Aorta (tissue), 5 donors: Measurements from ENCODE around the gene CALHM2. TPM values are rescaled to one million over a fixed set of nuclear protein-coding genes. Genes with fewer than 3 reads are reported as not detected.

Experiments used
- ATAC-seq: fragments of 200-7000 bp; cut with Tn5 transposase; one replicate; pipeline ENCODE4 v1.9.1; 2022; ENCODE audit warnings: moderate library complexity; ENCODE audit not compliant: low FRiP score
- DNase-seq, 2 donors: peaks; one replicate each; pipeline ENCODE4 v3.0.0-alpha.2; 2020
- H3K27ac ChIP-seq, 2 donors: one replicate each; pipeline ENCODE4 v1.5.1; 2013; ENCODE audit warnings: low read length in 2 of 2, mild to moderate bottlenecking in 2 of 2, moderate library complexity in 2 of 2, control low read depth in 1 of 2, inconsistent platforms in 1 of 2, low read depth in 1 of 2
- H3K27me3 ChIP-seq, 2 donors: one replicate each; pipeline ENCODE4 v1.6.1; 2013; ENCODE audit warnings: control low read depth in 1 of 2, low read length in 1 of 2, mild to moderate bottlenecking in 1 of 2, moderate library complexity in 1 of 2; ENCODE audit not compliant: insufficient read depth in 2 of 2, control insufficient read depth in 1 of 2
- H3K36me3 ChIP-seq, 2 donors: one replicate each; pipeline ENCODE4 v1.6.1; 2013; ENCODE audit warnings: control low read depth in 1 of 2, low read length in 1 of 2, mild to moderate bottlenecking in 1 of 2; ENCODE audit not compliant: insufficient read depth in 2 of 2, control insufficient read depth in 1 of 2
- H3K4me1 ChIP-seq, 2 donors: one replicate each; pipeline ENCODE4 v1.6.1; 2013; ENCODE audit warnings: low read length in 2 of 2, control low read depth in 1 of 2, mild to moderate bottlenecking in 1 of 2, moderate library complexity in 1 of 2; ENCODE audit not compliant: insufficient read depth in 2 of 2, control insufficient read depth in 1 of 2
- H3K4me3 ChIP-seq, 2 donors: one replicate each; pipeline ENCODE4 v1.5.1; 2013; ENCODE audit warnings: low read length in 2 of 2, control low read depth in 1 of 2, mild to moderate bottlenecking in 1 of 2
- H3K9me3 ChIP-seq: one replicate; pipeline ENCODE4 v1.6.1; 2013; ENCODE audit warnings: mild to moderate bottlenecking, low read length; ENCODE audit not compliant: control insufficient read depth
- WGBS, 2 donors: extraction: QIAGEN DNeasy Blood & Tissue Kit; methylation state at CpG; one replicate each; pipeline ENCODE4 v1.1.7; 2013; 5-methylcytosine and 5-hydroxymethylcytosine counted together
- intact Hi-C, 2 donors: fragments of 100-400 bp; cut with DNase I; formaldehyde crosslinking; loops; one replicate each; pipeline versions ENCODE4 v1.14.2 to v1.15.0; 2022
- long read RNA-seq, 2 donors: library from polyadenylated mRNA; unstranded; transcript quantifications; one replicate each; pipeline ENCODE4 v2.0.0, GENCODE V29; 2020 to 2021
- polyA plus RNA-seq, 2 donors: library from polyadenylated mRNA; stranded (reverse); fragments of 200-250 nt; gene quantifications; one replicate each; pipeline ENCODE4 v1.2.3, GENCODE V29; 2013
- total RNA-seq, 2 donors: library from RNA; stranded (reverse); fragmentation: NEBNext Ultra II Directional; extraction: Animal tissue kit (Norgen Biotek cat#: 25700); gene quantifications; one replicate each; pipeline ENCODE4 v1.2.1, GENCODE V29; 2021
- donor health status: healthy with polysubstance abuse.
- donor health status: Bipolar disorder and iron deficiency.
- donor health status: DM: no; HTN: no; CAD: no.
- donor health status: DM: no; HTN: no; CAD: no.
- donor health status: DM: yes; HTN: yes; CAD: no.

CALHM2 gene
- total RNA-seq (10 to 100 TPM; 52.8 to 81.9 TPM), polyA plus RNA-seq (10 to 100 TPM; 31.7 to 90.4 TPM)
- long read RNA-seq, donor 1, transcript CALHM2-202 (4 exons, 1,843 nt) = major isoform, 43 of 270 reads
- long read RNA-seq, donor 1, transcript CALHM2-201 (4 exons, 1,859 nt) = minor isoform, 31 of 270 reads
- long read RNA-seq, donor 1, partial matches to known transcripts = 81 of 270 reads
- long read RNA-seq, donor 1, other reads (novel, unspliced or antisense) = 115 of 270 reads
- long read RNA-seq, donor 2, transcript CALHM2-202 (4 exons, 1,843 nt) = minor isoform, 5 of 73 reads
- long read RNA-seq, donor 2, transcript CALHM2-201 (4 exons, 1,859 nt) = major isoform, 11 of 73 reads
- long read RNA-seq, donor 2, partial matches to known transcripts = 25 of 73 reads
- long read RNA-seq, donor 2, other reads (novel, unspliced or antisense) = 32 of 73 reads

DNA sequence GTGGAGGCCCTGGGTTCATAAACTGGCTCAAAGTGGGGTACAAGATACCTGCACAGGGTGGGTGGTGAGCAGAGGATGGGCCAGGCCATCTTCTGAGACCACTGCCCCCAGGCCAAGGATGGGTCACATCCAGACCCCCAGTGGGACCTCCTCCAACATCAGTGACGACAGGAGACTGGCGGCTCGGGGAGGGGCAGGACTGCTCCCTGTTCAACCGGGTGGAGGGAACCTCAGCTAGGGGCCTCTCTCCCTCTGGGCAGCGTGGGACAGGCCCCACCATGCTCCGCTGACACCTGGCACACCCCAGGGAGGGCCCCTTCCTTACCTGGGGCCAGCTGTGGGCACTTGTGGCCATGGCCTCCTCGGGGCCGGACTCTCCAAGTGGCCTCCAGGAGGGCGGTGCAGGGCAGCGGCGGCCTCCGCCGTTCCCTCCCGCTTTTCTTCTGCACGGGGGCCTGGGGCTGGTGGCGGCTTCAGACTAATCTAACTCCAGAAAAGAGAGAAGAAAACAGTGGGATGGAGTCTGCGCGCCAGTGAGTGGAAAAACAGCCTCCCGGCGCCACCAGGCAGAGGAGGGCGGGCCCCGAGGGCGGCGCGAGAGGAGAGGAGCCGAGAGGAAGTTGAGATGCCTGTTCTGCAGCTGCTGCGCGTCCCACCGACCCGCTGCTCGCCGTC is at the start of gene CALHM2:
Gene CALHM2, minus strand, starts transcription at position 540 of the 675 bp plus-strand sequence. CDS start 2,429 bp downstream, outside the sequence.
- 0 to 1% methylated on average over 28 to 32 of the region's 32 CpGs for WGBS, 2 donors
- peak within 1 kb of the TSS; percentile 20 to 72 for H3K27ac ChIP-seq
- no peaks in the 10 kb centered on the region for H3K4me1 ChIP-seq
- H3K36me3 ChIP-seq = peaks cover 0 to 3% of the 10 kb centered on the region in 2 donors
- peak within 1 kb of the TSS; percentile 83 to 86 for H3K4me3 ChIP-seq
- no peaks in the 10 kb centered on the region for H3K27me3 ChIP-seq
- H3K9me3 ChIP-seq = no peaks in the 10 kb centered on the region
- peak; percentile 84 to 91 for DNase-seq
- intact Hi-C loops = no loop called here
- peak; percentile 84 for ATAC-seq

- ATAC-seq (no peak), DNase-seq (peak in 1 of 2 donors; percentile 28)
- intact Hi-C loops = no loop called here
- no peak overlapping the region for H3K4me3 ChIP-seq
- no peaks in the 10 kb centered on the region for H3K27me3 ChIP-seq
- WGBS, 2 donors = 91 to 95% methylated on average over 3 of the region's 3 CpGs
- H3K9me3 ChIP-seq = no peaks in the 10 kb centered on the region
- H3K27ac ChIP-seq = no peak overlapping the region
- no peaks in the 10 kb centered on the region for H3K36me3 ChIP-seq
- no peaks in the 10 kb centered on the region for H3K4me1 ChIP-seq
Observed at GRCh38 chr10:103501186-103501585, 49.0 kb upstream of the CALHM2 start.

GRCh38 chr10:103500481-103500880 is 48.3 kb upstream of the CALHM2 start:
- Histone ChIP-seq H3K27me3 (no peaks in the 10 kb centered on the region), H3K27ac (no peak overlapping the region), H3K9me3 (no peaks in the 10 kb centered on the region), H3K4me1 (no peaks in the 10 kb centered on the region), H3K36me3 (no peaks in the 10 kb centered on the region), H3K4me3 (no peak overlapping the region)
- no peak for DNase-seq
- 72 to 74% methylated on average over 6 of the region's 6 CpGs for WGBS, 2 donors
- ATAC-seq = no peak
- intact Hi-C loops = no loop called here

GRCh38 chr10:103499881-103500280 is 47.7 kb upstream of the CALHM2 start:
- Histone ChIP-seq H3K36me3 (no peaks in the 10 kb centered on the region), H3K27ac (no peak overlapping the region), H3K4me1 (no peaks in the 10 kb centered on the region), H3K9me3 (no peaks in the 10 kb centered on the region), H3K27me3 (no peaks in the 10 kb centered on the region), H3K4me3 (no peak overlapping the region)
- DNase-seq (peak in 1 of 2 donors; percentile 9), ATAC-seq (no peak)
- intact Hi-C loops = no loop called here
- WGBS, 2 donors = 60 to 61% methylated on average over 7 of the region's 7 CpGs

DNA sequence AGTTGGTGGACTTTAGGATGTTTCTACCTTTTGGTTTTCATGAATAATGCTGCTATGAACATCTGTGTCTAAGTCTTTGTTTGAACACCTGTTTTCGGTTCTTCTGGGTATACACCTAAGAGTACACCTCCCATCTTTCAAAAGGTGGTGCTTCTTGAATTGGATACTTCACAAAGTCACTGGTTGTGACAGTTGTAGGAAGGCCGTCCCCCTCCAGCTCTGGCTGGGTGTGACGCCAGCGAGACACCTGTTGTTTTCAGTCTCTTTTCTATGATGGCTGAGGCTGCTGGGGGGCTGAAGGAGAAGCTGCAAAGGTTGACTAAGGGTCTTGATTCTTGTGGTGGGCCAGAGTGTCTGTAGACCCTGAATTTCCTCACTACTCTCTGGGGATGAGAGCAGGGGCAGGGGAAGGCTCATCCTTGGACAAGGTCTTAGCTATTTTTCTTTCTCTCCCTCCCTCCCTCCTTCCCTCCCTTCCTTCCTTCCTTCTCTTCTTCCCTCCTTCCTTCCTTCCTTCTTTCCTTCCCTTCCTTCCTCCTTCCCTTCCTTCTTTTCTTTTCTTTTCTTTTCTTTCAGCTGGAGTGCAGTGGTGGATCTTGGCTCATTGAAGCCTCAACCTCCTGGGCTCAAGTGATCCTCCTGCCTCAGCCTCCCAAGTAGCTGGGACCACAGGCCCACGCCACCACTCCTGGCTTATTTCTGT is 46.9 kb upstream of the CALHM2 start:
- H3K9me3 ChIP-seq = no peaks in the 10 kb centered on the region
- ATAC-seq = no peak
- 87 to 88% methylated on average over 5 of the region's 5 CpGs for WGBS, 2 donors
- DNase-seq = peak in 1 of 2 donors; percentile 15
- H3K36me3 ChIP-seq = no peaks in the 10 kb centered on the region
- intact Hi-C loops = no loop called here
- H3K27ac ChIP-seq = no peak overlapping the region
- no peaks in the 10 kb centered on the region for H3K4me1 ChIP-seq
- no peak overlapping the region for H3K4me3 ChIP-seq
- no peaks in the 10 kb centered on the region for H3K27me3 ChIP-seq

- H3K9me3 ChIP-seq = no peaks in the 10 kb centered on the region
- intact Hi-C loops = no loop called here
- DNase-seq (no peak), ATAC-seq (no peak)
- H3K27me3 ChIP-seq = no peaks in the 10 kb centered on the region
- H3K4me1 ChIP-seq = no peaks in the 10 kb centered on the region
- no peak overlapping the region for H3K27ac ChIP-seq
- H3K36me3 ChIP-seq = no peaks in the 10 kb centered on the region
- WGBS, 2 donors = 68 to 70% methylated on average over 8 of the region's 8 CpGs
- H3K4me3 ChIP-seq = no peak overlapping the region
Observed at GRCh38 chr10:103497161-103497915, 45.2 kb upstream of the CALHM2 start.

- no peak for DNase-seq
- H3K36me3 ChIP-seq = no peaks in the 10 kb centered on the region
- no peaks in the 10 kb centered on the region for H3K9me3 ChIP-seq
- WGBS, 2 donors = 97 to 98% methylated on average over 3 of the region's 3 CpGs
- intact Hi-C loops = no loop called here
- H3K4me3 ChIP-seq = no peak overlapping the region
- H3K27ac ChIP-seq = no peak overlapping the region
- ATAC-seq = no peak
- H3K27me3 ChIP-seq = no peaks in the 10 kb centered on the region
- no peaks in the 10 kb centered on the region for H3K4me1 ChIP-seq
Observed at GRCh38 chr10:103495321-103495720, 43.2 kb upstream of the CALHM2 start.
